Measurements from ENCODE around the gene KASH5.

KASH5 gene

DNA sequence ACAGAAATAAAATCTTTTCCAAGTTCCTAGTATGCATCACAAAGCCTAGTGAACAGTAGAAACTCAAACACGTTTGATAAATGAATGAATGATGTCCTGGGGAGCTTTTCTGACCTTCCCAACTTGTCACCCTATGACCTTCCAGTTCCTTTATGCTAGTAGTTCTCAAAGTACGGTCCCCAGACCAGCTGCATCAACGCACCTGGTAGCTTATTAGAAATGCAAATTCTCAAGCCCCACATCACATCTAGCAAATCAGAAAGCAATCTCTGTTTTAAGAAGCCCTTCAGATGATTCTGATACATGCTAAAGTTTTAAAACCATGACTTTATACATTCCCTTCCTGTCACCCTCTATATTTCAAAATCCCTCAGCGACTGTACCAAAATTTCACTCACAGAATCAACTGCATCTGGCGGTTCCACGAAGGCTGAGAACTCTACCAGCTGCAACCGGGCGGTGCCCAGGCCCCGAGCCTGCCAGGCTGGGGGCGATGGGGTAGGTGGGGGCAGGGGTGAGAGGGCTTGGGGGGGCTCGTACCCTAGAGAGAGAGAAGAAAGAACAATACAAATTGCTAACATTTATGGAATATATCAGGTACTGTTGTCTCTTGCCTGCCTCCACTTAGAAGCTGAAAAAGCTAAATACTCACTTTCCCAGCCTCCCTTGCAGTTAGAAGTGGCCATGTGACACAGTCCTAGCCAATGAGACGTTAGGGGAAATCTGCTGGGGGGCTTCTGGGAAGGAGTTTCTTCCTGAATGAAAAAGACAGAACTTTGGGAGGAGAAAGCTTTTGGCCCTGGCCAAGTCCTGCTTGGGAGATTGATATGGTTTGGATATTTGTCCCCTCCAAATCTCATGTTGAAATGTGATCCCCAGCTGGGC lies 39.5 kb upstream of the KASH5 start:
- H3K27ac ChIP-seq (replicated peaks): no peak overlapping the region
- no peaks in the 10 kb centered on the region for H3K27me3 ChIP-seq (ENCODE audit: insufficient read depth, poor library complexity, severe bottlenecking)
- no peak for DNase-seq (ENCODE audit: low read depth in 1 of 2, low spot score in 1 of 2)
- TF ChIP-seq POLR2AphosphoS5 (IDR thresholded peaks at IDR 0.05; ENCODE audit: low read depth): no peak
- TF ChIP-seq REST (IDR thresholded peaks at IDR 0.05; ENCODE audit: insufficient replicate concordance, low read depth): no peak
- TF ChIP-seq CTCF (IDR thresholded peaks at IDR 0.05; ENCODE audit: insufficient read depth, low read length): no peak
- no peak for TF ChIP-seq GABPA (IDR thresholded peaks at IDR 0.05; ENCODE audit: low read depth)
- no peak for TF ChIP-seq SPI1 (IDR thresholded peaks at IDR 0.05; ENCODE audit: borderline replicate concordance, low read depth)
- no peak overlapping the region for H3K4me3 ChIP-seq (replicated peaks; ENCODE audit: insufficient read depth, low read length)

DNA sequence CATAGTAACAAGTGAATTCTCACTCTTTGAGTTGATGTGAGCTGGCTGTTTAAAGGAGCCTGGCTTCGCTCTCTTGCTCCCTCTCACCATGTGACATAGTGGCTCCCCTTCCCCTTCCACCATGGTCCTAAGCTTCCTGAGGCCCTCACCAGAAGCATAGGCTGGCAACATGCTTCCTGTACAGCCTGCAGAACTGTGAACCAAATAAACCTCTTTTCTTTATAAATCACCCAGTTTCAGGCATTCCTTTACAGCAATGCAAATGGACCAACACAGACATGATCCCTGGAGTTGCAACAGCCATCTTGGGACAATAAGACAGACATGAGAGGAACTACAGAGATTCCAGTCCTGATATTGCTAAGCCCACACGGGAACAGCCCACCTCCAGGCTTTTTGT lies 38.5 kb upstream of the KASH5 start:
- Histone ChIP-seq H3K4me3 (replicated peaks; ENCODE audit: insufficient read depth, low read length) (no peak overlapping the region), H3K27ac (replicated peaks) (no peak overlapping the region), H3K27me3 (ENCODE audit: insufficient read depth, poor library complexity, severe bottlenecking) (no peaks in the 10 kb centered on the region)
- TF ChIP-seq GABPA (IDR thresholded peaks at IDR 0.05; ENCODE audit: low read depth) (no peak), CTCF (IDR thresholded peaks at IDR 0.05; ENCODE audit: insufficient read depth, low read length) (no peak), POLR2AphosphoS5 (IDR thresholded peaks at IDR 0.05; ENCODE audit: low read depth) (no peak), REST (IDR thresholded peaks at IDR 0.05; ENCODE audit: insufficient replicate concordance, low read depth) (no peak), SPI1 (IDR thresholded peaks at IDR 0.05; ENCODE audit: borderline replicate concordance, low read depth) (no peak)
- DNase-seq (ENCODE audit: low read depth in 1 of 2, low spot score in 1 of 2): no peak

GRCh38 chr19:49355909-49356353 lies 32.1 kb upstream of the KASH5 start:
- peak; percentile 63 to 66 for DNase-seq (ENCODE audit: low read depth in 1 of 2, low spot score in 1 of 2)
- TF ChIP-seq SPI1 (IDR thresholded peaks at IDR 0.05; ENCODE audit: borderline replicate concordance, low read depth) (peak; percentile 41; the same call in 1 of the 2 replicates), REST (IDR thresholded peaks at IDR 0.05; ENCODE audit: insufficient replicate concordance, low read depth) (no peak), GABPA (IDR thresholded peaks at IDR 0.05; ENCODE audit: low read depth) (no peak)
- H3K27me3 ChIP-seq (ENCODE audit: insufficient read depth, poor library complexity, severe bottlenecking): peaks cover 2% of the 10 kb centered on the region
- no peak overlapping the region for H3K27ac ChIP-seq (replicated peaks)
- no peak overlapping the region for H3K4me3 ChIP-seq (replicated peaks; ENCODE audit: insufficient read depth, low read length)
